HEK293T (cell line): ENCODE results near the gene TAF7.
"Not testable (repeated sequence)": the region's sequence is repeated elsewhere in the genome, so short reads cannot be mapped to it uniquely, and the experiment has no call there.

Experiments used
- CTCF ChIA-PET: fragments of 350-600 bp; formaldehyde crosslinking; extraction: SDS; loops from one replicate; lab custom pipeline; 2021; ENCODE audit warnings: antibody characterized with exemption, inconsistent platforms; lab: Yijun Ruan, JAX
- POLR2A ChIA-PET: fragments of 350-600 bp; formaldehyde crosslinking; extraction: SDS; loops from one replicate; lab custom pipeline; 2020; ENCODE audit warnings: antibody characterized with exemption, inconsistent platforms; lab: Yijun Ruan, JAX
- DNase-seq: peaks from one replicate; pipeline ENCODE4 v3.0.0; 2012; ENCODE audit warnings: mixed read lengths; ENCODE audit errors: extremely low spot score
- ARNT ChIP-seq: fragments of 450-650 bp; IDR thresholded peaks from 2 replicates; pipeline ENCODE4 v1.6.1; 2017; ENCODE audit warnings: mild to moderate bottlenecking
- CTBP1 ChIP-seq: fragments of 450-650 bp; IDR thresholded peaks from 2 replicates; pipeline ENCODE4 v1.6.1; 2016; ENCODE audit warnings: borderline replicate concordance
- ELF4 ChIP-seq: fragments of 450-650 bp; IDR thresholded peaks from 2 replicates; pipeline ENCODE4 v1.6.1; 2017; ENCODE audit warnings: antibody characterized with exemption
- FOXA1 ChIP-seq: fragments of 450-650 bp; IDR thresholded peaks from 2 replicates; pipeline ENCODE4 v1.6.1; 2016; ENCODE audit warnings: mild to moderate bottlenecking
- FOXK2 ChIP-seq: fragments of 450-650 bp; IDR thresholded peaks from 2 replicates; pipeline ENCODE4 v1.6.1; 2016; ENCODE audit warnings: mild to moderate bottlenecking
- FOXM1 ChIP-seq: fragments of 450-650 bp; IDR thresholded peaks from 2 replicates; pipeline ENCODE4 v1.6.1; 2017; ENCODE audit warnings: mild to moderate bottlenecking, borderline replicate concordance
- HDGF ChIP-seq: fragments of 450-650 bp; IDR thresholded peaks from 2 replicates; pipeline ENCODE4 v1.6.1; 2017; ENCODE audit warnings: antibody characterized with exemption, borderline replicate concordance
- L3MBTL2 ChIP-seq: fragments of 450-650 bp; conservative IDR thresholded peaks from 2 replicates; pipeline ENCODE4 v1.6.1; 2016; ENCODE audit warnings: mild to moderate bottlenecking
- LEF1 ChIP-seq: fragments of 450-650 bp; IDR thresholded peaks from 2 replicates; pipeline ENCODE4 v1.6.1; 2017; ENCODE audit warnings: mild to moderate bottlenecking, borderline replicate concordance
- NFRKB ChIP-seq: fragments of 450-650 bp; IDR thresholded peaks from 2 replicates; pipeline ENCODE4 v1.6.1; 2016; ENCODE audit warnings: mild to moderate bottlenecking, moderate library complexity
- PKNOX1 ChIP-seq: fragments of 450-650 bp; IDR thresholded peaks from 2 replicates; pipeline ENCODE4 v1.6.1; 2016
- SP1 ChIP-seq: fragments of 450-650 bp; IDR thresholded peaks from 2 replicates; pipeline ENCODE4 v1.6.1; 2017
- SUZ12 ChIP-seq: fragments of 450-650 bp; IDR thresholded peaks from 2 replicates; pipeline ENCODE4 v1.6.1; 2016; ENCODE audit warnings: mild to moderate bottlenecking
- TARDBP ChIP-seq: fragments of 450-650 bp; IDR thresholded peaks from 2 replicates; pipeline ENCODE4 v1.6.1; 2016
- ZNF384 ChIP-seq: fragments of 450-650 bp; IDR thresholded peaks from 2 replicates; pipeline ENCODE4 v1.6.1; 2016

The TAF7 gene

GRCh38 chr5:141342773-141343172 lies 22.2 kb upstream of the TAF7 start:
- ChIA-PET CTCF (interaction anchor here (1.3 kb wide), 1 partner anchor 13 kb away, joined by 3 read pairs; no protein-coding TSS in a partner anchor), POLR2A (interaction anchor here (2.1 kb wide), 1 partner anchor 22 kb away, joined by 7 read pairs; the partner anchor contains the start of gene TAF7)
- TF ChIP-seq LEF1 (no peak), ELF4 (no peak), SP1 (no peak), FOXA1 (no peak), TARDBP (no peak), L3MBTL2 (no peak), ZNF384 (no peak), SUZ12 (no peak), FOXM1 (no peak), CTBP1 (no peak), PKNOX1 (no peak), FOXK2 (no peak)
- DNase-seq: no peak

GRCh38 chr5:141340781-141341354 lies 20.3 kb upstream of the TAF7 start:
- CTCF ChIA-PET, DNase-seq, POLR2A ChIA-PET: not testable (repeated sequence)

DNA sequence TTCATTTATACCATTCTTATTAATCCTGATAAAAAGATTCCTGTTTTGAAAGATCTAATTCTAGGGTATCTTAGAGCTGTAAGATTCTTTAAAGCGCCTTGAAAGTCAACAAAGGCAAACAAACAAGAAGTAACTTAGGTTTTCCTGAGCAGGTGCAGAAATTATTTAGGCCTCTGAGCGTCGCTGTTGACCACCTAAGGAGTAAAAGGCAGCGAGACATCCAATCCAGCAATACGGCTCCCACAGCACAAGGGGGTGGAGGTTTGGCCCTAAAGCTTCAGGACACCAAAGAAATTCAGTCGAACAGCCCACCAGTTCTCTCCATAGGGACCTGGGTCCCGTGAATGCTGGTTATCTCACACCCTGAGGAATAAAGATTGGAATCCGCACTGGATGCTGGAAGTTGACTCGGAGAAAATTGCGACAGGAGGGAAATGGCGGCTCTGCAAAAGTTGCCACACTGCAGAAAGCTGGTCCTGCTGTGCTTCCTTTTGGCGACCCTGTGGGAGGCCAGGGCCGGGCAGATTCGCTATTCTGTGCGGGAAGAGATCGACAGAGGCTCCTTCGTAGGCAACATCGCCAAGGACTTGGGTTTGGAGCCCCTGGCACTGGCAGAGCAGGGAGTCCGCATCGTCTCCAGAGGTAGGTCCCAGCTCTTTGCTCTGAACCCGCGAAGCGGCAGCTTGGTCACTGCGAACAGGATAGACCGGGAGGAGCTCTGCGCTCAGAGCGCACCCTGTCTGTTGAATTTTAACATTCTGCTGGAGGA lies 18.1 kb upstream of the TAF7 start, which contains the start of gene PCDHGA2:
Gene PCDHGA2, plus strand, starts transcription at position 223 of the 769 bp plus-strand sequence.
- CTCF ChIA-PET: interaction anchor here (1.0 to 1.5 kb wide), 3 partner anchors 8 to 219 kb away, joined by 3 to 5 read pairs (median 4); partner anchors contain the start of genes PCDHGA1 and PCDHGA11
- POLR2A ChIA-PET: interaction anchor here (2.1 kb wide), 1 partner anchor 18 kb away, joined by 7 read pairs; the partner anchor contains the start of gene TAF7
- no peak for TF ChIP-seq ELF4
- no peak for TF ChIP-seq ZNF384
- no peak for TF ChIP-seq LEF1
- TF ChIP-seq HDGF: no peak
- no peak for TF ChIP-seq L3MBTL2
- no peak for TF ChIP-seq TARDBP
- no peak for TF ChIP-seq NFRKB
- TF ChIP-seq PKNOX1: no peak
- no peak for TF ChIP-seq ARNT
- no peak for TF ChIP-seq CTBP1
- TF ChIP-seq FOXK2: no peak
- no peak for TF ChIP-seq FOXA1
- no peak for TF ChIP-seq FOXM1
- peak; percentile 20 for DNase-seq

DNA sequence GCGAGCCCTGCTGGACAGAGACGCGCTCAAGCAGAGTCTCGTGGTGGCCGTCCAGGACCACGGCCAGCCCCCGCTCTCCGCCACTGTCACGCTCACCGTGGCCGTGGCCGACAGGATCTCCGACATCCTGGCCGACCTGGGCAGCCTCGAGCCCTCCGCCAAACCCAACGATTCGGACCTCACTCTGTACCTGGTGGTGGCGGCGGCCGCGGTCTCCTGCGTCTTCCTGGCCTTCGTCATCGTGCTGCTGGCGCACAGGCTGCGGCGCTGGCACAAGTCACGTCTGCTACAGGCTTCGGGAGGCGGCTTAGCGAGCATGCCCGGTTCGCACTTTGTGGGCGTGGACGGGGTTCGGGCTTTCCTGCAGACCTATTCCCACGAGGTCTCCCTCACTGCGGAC lies 12.0 kb upstream of the TAF7 start:
- CTCF ChIA-PET, DNase-seq: not testable (repeated sequence)
- POLR2A ChIA-PET: interaction anchor here (0.6 kb wide), 1 partner anchor 12 kb away, joined by 4 read pairs; the partner anchor contains the start of gene TAF7

- ChIA-PET CTCF (interaction anchor here (0.6 to 1.6 kb wide), 7 partner anchors 9 to 386 kb away, joined by 3 to 14 read pairs (median 3); partner anchors contain the start of gene TAF7), POLR2A (interaction anchor here (1.0 to 2.9 kb wide), 2 partner anchors 10 to 306 kb away, joined by 3 to 14 read pairs; partner anchors contain the start of genes HDAC3, RELL2 and TAF7)
- peak; percentile 17 for DNase-seq
- TF ChIP-seq ZNF384: peak; percentile 86
- TF ChIP-seq ELF4: no peak
Observed at GRCh38 chr5:141330299-141331080, 9.9 kb upstream of the TAF7 start, which contains the start of gene PCDHGA1. PCDHGA1 (plus strand) TSS chr5:141330514.

- ChIA-PET POLR2A (interaction anchor here (1.1 kb wide), 1 partner anchor 7 kb away, joined by 5 read pairs; the partner anchor contains the start of gene TAF7), CTCF (interaction anchor here (1.3 to 1.4 kb wide), 2 partner anchors 105 to 236 kb away, joined by 3 read pairs; partner anchors contain the start of gene PCDHB14)
- DNase-seq: no peak
- no peak for TF ChIP-seq LEF1
- no peak for TF ChIP-seq CTBP1
- no peak for TF ChIP-seq ARNT
- no peak for TF ChIP-seq ELF4
- TF ChIP-seq PKNOX1: no peak
Observed at GRCh38 chr5:141328231-141328630, 7.6 kb upstream of the TAF7 start.
